Trophoblast cell (in vitro differentiated cells and primary cell): ENCODE measurements around the gene OSBPL9.

Source experiments
- DNase-seq, 2 donors: peaks; one replicate each; pipeline ENCODE4 v3.0.0-alpha.2; 2016
- H2AFZ ChIP-seq: 2 replicates; pipeline ENCODE4 v1.6.1; 2013; ENCODE audit warnings: low read length, moderate library complexity, mild to moderate bottlenecking; ENCODE audit not compliant: insufficient read depth, poor library complexity
- H2AK5ac ChIP-seq: 2 replicates; pipeline ENCODE4 v1.6.1; 2013; ENCODE audit warnings: mild to moderate bottlenecking, low read length
- H2BK120ac ChIP-seq: 2 replicates; pipeline ENCODE4 v1.6.1; 2013; ENCODE audit warnings: low read length, mild to moderate bottlenecking, moderate library complexity; ENCODE audit not compliant: insufficient read depth, poor library complexity
- H2BK12ac ChIP-seq: 2 replicates; pipeline ENCODE4 v1.6.1; 2013; ENCODE audit warnings: mild to moderate bottlenecking, low read length, moderate library complexity
- H2BK5ac ChIP-seq: 2 replicates; pipeline ENCODE4 v1.6.1; 2013; ENCODE audit warnings: low read length, low read depth, moderate library complexity, mild to moderate bottlenecking; ENCODE audit not compliant: poor library complexity
- H3K14ac ChIP-seq: 2 replicates; pipeline ENCODE4 v1.6.1; 2013; ENCODE audit warnings: mild to moderate bottlenecking, low read length
- H3K18ac ChIP-seq: 2 replicates; pipeline ENCODE4 v1.6.1; 2013; ENCODE audit warnings: mild to moderate bottlenecking, low read length
- H3K23ac ChIP-seq: 2 replicates; pipeline ENCODE4 v1.6.1; 2013; ENCODE audit warnings: low read length
- H3K27ac ChIP-seq: 2 replicates; pipeline ENCODE4 v1.5.1; 2013; ENCODE audit warnings: low read depth, mild to moderate bottlenecking, inconsistent platforms, low read length, moderate library complexity
- H3K27me3 ChIP-seq: 2 replicates; pipeline ENCODE4 v1.6.1; 2013; ENCODE audit warnings: inconsistent platforms, mild to moderate bottlenecking, low read length, moderate library complexity; ENCODE audit not compliant: insufficient read depth
- H3K36me3 ChIP-seq, 2 experiments: 1 replicate in 1 of 2; 2 replicates in 1 of 2; pipeline ENCODE4 v1.6.1; 2013; ENCODE audit warnings: low read length in 2 of 2, mild to moderate bottlenecking in 2 of 2, moderate library complexity in 1 of 2; ENCODE audit not compliant: insufficient read depth in 2 of 2, control insufficient read depth in 1 of 2
- H3K4ac ChIP-seq: 2 replicates; pipeline ENCODE4 v1.6.1; 2013; ENCODE audit warnings: low read depth, mild to moderate bottlenecking, low read length, moderate library complexity
- H3K4me1 ChIP-seq, 2 experiments: 1 replicate in 1 of 2; 2 replicates in 1 of 2; pipeline ENCODE4 v1.6.1; 2013; ENCODE audit warnings: low read length in 2 of 2, mild to moderate bottlenecking in 2 of 2, moderate library complexity in 1 of 2; ENCODE audit not compliant: insufficient read depth in 2 of 2, control insufficient read depth in 1 of 2
- H3K4me2 ChIP-seq: 2 replicates; pipeline ENCODE4 v1.6.1; 2013; ENCODE audit warnings: inconsistent platforms, mild to moderate bottlenecking, low read length, moderate library complexity
- H3K4me3 ChIP-seq: 2 replicates; pipeline ENCODE4 v1.5.1; 2013; ENCODE audit warnings: mild to moderate bottlenecking, low read depth, low read length, inconsistent platforms
- H3K79me1 ChIP-seq: one replicate; pipeline ENCODE4 v1.6.1; 2013; ENCODE audit warnings: low read length
- H3K79me2 ChIP-seq: 2 replicates; pipeline ENCODE4 v1.6.1; 2013; ENCODE audit warnings: low read length, mild to moderate bottlenecking; ENCODE audit not compliant: control insufficient read depth, insufficient read depth, poor library complexity
- H3K9ac ChIP-seq: 2 replicates; pipeline ENCODE4 v1.6.1; 2013; ENCODE audit warnings: mild to moderate bottlenecking, low read length
- H3K9me3 ChIP-seq: 2 replicates; pipeline ENCODE4 v1.6.1; 2013; ENCODE audit warnings: low read depth, mild to moderate bottlenecking, control low read depth, inconsistent platforms, low read length; ENCODE audit not compliant: insufficient read depth
- H4K12ac ChIP-seq: 2 replicates; pipeline ENCODE4 v1.6.1; 2013; ENCODE audit warnings: low read depth, mild to moderate bottlenecking, low read length, moderate library complexity
- H4K8ac ChIP-seq: 2 replicates; pipeline ENCODE4 v1.6.1; 2013; ENCODE audit warnings: low read depth, mild to moderate bottlenecking, low read length, moderate library complexity
- H4K91ac ChIP-seq: one replicate; pipeline ENCODE4 v1.6.1; 2013; ENCODE audit warnings: low read depth, mild to moderate bottlenecking, low read length, moderate library complexity
- WGBS: extraction: QIAGEN DNeasy Blood & Tissue Kit; methylation state at CpG from one replicate; pipeline ENCODE4 v1.1.7; 2013; ENCODE audit warnings: missing lambda C conversion rate; ENCODE audit not compliant: insufficient read length, insufficient coverage; ENCODE audit errors: extremely low coverage; 5-methylcytosine and 5-hydroxymethylcytosine counted together

Gene OSBPL9

DNA sequence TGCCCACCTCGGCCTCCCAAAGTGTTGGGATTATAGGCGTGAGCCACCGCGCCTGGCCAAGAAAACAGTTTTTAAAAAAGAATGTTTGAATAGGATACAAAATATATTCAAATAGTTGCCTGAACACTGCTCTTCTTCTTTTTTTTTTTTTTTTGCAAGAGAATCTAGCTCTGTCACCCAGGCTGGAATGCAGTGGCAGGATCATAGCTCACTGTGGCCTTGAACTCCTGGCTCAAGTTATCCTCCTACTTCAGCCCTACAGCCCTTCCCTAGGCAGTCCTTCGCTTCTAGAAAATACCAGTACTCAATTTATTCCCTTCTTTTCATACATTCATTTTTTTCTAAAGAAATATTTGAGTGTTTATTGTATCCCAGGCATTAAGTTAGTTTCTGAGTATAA is 67.9 kb downstream of the OSBPL9 start:
- no CpG with 5 or more reads among the region's 5 CpGs for WGBS
- no peak overlapping the region for H2BK120ac ChIP-seq
- H2AK5ac ChIP-seq: no peak overlapping the region
- no peak overlapping the region for H2AFZ ChIP-seq
- H3K27ac ChIP-seq: no peak overlapping the region
- no peak for DNase-seq
- no peak overlapping the region for H3K23ac ChIP-seq
- no peak overlapping the region for H3K18ac ChIP-seq
- H3K4me3 ChIP-seq: no peak overlapping the region
- no peak overlapping the region for H3K4me2 ChIP-seq
- H3K79me1 ChIP-seq: peaks cover 5% of the 10 kb centered on the region
- H3K36me3 ChIP-seq: peaks cover 0 to 2% of the 10 kb centered on the region in 2 experiments
- H3K79me2 ChIP-seq: peaks cover 4% of the 10 kb centered on the region
- peaks cover 0 to 7% of the 10 kb centered on the region in 2 experiments for H3K4me1 ChIP-seq
- H3K9ac ChIP-seq: no peak overlapping the region
- H2BK5ac ChIP-seq: no peak overlapping the region
- no peak overlapping the region for H2BK12ac ChIP-seq
- H3K4ac ChIP-seq: no peak overlapping the region
- no peak overlapping the region for H4K8ac ChIP-seq
- H4K91ac ChIP-seq: no peak overlapping the region
- no peak overlapping the region for H3K14ac ChIP-seq
- no peaks in the 10 kb centered on the region for H3K9me3 ChIP-seq
- no peaks in the 10 kb centered on the region for H3K27me3 ChIP-seq
- H4K12ac ChIP-seq: no peak overlapping the region

DNA sequence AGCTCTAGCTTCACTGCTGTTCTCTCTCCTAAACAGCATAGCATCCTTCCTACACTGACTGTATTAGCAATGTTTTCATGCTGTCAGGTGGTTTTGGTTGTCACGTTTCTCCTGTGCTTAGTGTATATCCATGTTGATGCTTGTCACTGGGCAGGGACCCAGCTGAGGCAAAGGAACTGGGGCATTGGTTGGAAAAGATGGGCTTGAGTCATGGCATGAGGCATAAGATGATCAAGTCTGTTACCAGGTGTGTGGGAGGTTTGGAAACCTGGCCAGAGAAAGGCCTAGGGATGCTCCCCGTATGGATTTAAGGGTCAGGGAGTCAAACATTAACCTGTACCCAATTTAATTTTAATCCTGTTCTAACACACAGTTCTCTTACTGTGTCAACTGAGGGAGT is 69.6 kb downstream of the OSBPL9 start:
- peaks cover 0 to 2% of the 10 kb centered on the region in 2 experiments for H3K36me3 ChIP-seq
- H4K8ac ChIP-seq: no peak overlapping the region
- peak overlapping the region; percentile 4 for H2BK120ac ChIP-seq
- H3K4me1 ChIP-seq: peaks cover 2 to 11% of the 10 kb centered on the region in 2 experiments
- no peak overlapping the region for H2AFZ ChIP-seq
- H3K9me3 ChIP-seq: no peaks in the 10 kb centered on the region
- H4K91ac ChIP-seq: no peak overlapping the region
- no CpG with 5 or more reads among the region's 2 CpGs for WGBS
- no peak overlapping the region for H3K14ac ChIP-seq
- H3K79me1 ChIP-seq: peaks cover 8% of the 10 kb centered on the region
- peak overlapping the region; percentile 14 for H3K23ac ChIP-seq
- no peak overlapping the region for H3K4me2 ChIP-seq
- H3K27me3 ChIP-seq: no peaks in the 10 kb centered on the region
- peak overlapping the region; percentile 6 for H3K18ac ChIP-seq
- H3K4me3 ChIP-seq: no peak overlapping the region
- H3K9ac ChIP-seq: no peak overlapping the region
- H4K12ac ChIP-seq: no peak overlapping the region
- H3K27ac ChIP-seq: peak overlapping the region; percentile 2
- DNase-seq: no peak
- peaks cover 7% of the 10 kb centered on the region for H3K79me2 ChIP-seq
- H2BK12ac ChIP-seq: peak overlapping the region; percentile 46
- H2AK5ac ChIP-seq: no peak overlapping the region
- H3K4ac ChIP-seq: peak overlapping the region; percentile 24
- no peak overlapping the region for H2BK5ac ChIP-seq

DNA sequence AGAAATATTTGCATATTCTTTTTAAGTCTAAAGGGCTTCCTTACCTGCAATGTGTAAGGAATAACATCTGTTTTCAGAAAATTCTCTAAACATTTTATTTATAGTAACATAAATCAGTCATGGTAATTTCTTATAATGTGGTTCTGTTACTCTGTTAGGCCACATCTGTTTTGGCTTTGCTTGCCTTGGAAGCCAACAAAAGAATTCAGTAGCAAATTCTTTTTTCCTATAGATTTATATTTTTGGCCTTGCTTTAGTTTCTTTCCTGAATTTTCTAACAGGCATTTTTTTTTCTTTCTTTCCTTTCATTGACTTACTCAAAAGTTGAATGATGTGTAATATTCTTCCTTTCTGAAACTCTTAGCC is 72.2 kb downstream of the OSBPL9 start:
- Histone ChIP-seq H3K27ac (peak overlapping the region; percentile 17), H3K4me2 (no peak overlapping the region), H3K14ac (no peak overlapping the region), H3K9ac (no peak overlapping the region), H3K23ac (no peak overlapping the region), H4K8ac (no peak overlapping the region), H2AK5ac (no peak overlapping the region), H3K4me3 (no peak overlapping the region), H4K12ac (no peak overlapping the region), H2BK5ac (no peak overlapping the region), H3K79me2 (peaks cover 7% of the 10 kb centered on the region), H3K18ac (no peak overlapping the region), H3K79me1 (peaks cover 14% of the 10 kb centered on the region), H2BK120ac (no peak overlapping the region), H2AFZ (no peak overlapping the region), H3K36me3 (peaks cover 0 to 2% of the 10 kb centered on the region in 2 experiments), H3K27me3 (no peaks in the 10 kb centered on the region), H3K9me3 (no peaks in the 10 kb centered on the region), H2BK12ac (no peak overlapping the region), H3K4me1 (peaks cover 5 to 21% of the 10 kb centered on the region in 2 experiments), H4K91ac (no peak overlapping the region), H3K4ac (no peak overlapping the region)
- DNase-seq: no peak

DNA sequence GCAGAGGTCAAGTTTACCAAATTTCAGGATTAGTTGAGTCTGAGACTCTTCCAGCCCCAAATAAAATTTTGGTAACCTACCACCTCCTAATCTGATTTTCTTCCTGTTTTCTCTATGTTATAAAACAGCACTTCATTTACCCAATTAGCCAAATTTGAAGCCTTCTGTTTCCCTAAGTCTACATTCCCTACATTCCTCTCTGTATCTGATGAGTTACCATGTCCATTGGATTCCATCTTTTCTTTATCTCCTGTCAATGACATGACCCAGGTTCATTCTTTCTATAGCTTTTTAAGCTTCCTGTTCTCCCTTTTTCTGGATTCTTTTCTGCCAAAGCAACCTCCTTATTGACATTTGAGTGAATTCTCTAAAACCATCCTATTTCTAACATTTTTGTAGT is 72.8 kb downstream of the OSBPL9 start:
- Histone ChIP-seq H3K9me3 (no peaks in the 10 kb centered on the region), H3K4me1 (peaks cover 5 to 21% of the 10 kb centered on the region in 2 experiments), H4K8ac (no peak overlapping the region), H3K79me1 (peaks cover 14% of the 10 kb centered on the region), H3K23ac (no peak overlapping the region), H2AFZ (no peak overlapping the region), H2BK5ac (no peak overlapping the region), H3K4ac (no peak overlapping the region), H3K27me3 (no peaks in the 10 kb centered on the region), H4K12ac (no peak overlapping the region), H2BK120ac (no peak overlapping the region), H4K91ac (no peak overlapping the region), H3K4me3 (no peak overlapping the region), H2AK5ac (no peak overlapping the region), H3K27ac (peak overlapping the region; percentile 47), H3K9ac (no peak overlapping the region), H3K14ac (no peak overlapping the region), H3K79me2 (peaks cover 7% of the 10 kb centered on the region), H2BK12ac (no peak overlapping the region), H3K36me3 (peaks cover 0 to 2% of the 10 kb centered on the region in 2 experiments), H3K18ac (no peak overlapping the region), H3K4me2 (no peak overlapping the region)
- DNase-seq: peak in 1 of 2 donors; percentile 30
